Measurements from ENCODE around the gene SPINK7.

The SPINK7 gene

GRCh38 chr5:148343603-148344487 is 31.6 kb downstream of the SPINK7 start:
- DNase-seq = no peak

GRCh38 chr5:148347706-148348105 is 35.5 kb downstream of the SPINK7 start:
- no peak for DNase-seq

GRCh38 chr5:148352696-148353095 is 40.5 kb downstream of the SPINK7 start:
- DNase-seq = no peak

GRCh38 chr5:148353634-148354033 is 41.4 kb downstream of the SPINK7 start:
- no peak for DNase-seq

- no peak for DNase-seq
These were observed 52.1 kb downstream of the SPINK7 start for GRCh38 chr5:148364343-148364742.
